MM.1S (cell line): ENCODE measurements around the gene HMX1.

ENCODE experiments used
- DNase-seq: peaks from one replicate; pipeline ENCODE4 v3.0.0-alpha.2; 2015
- H2AFZ ChIP-seq: fragments of 300-600 bp; sonication (generic); 2 replicates; pipeline ENCODE4 v1.6.0; 2016; ENCODE audit warnings: antibody characterized with exemption, low read length
- H3F3A ChIP-seq: fragments of 300-600 bp; sonication (generic); 2 replicates; pipeline ENCODE4 v1.6.1; 2016; ENCODE audit warnings: mild to moderate bottlenecking, antibody characterized with exemption, low read length, moderate library complexity, mixed read lengths; ENCODE audit not compliant: insufficient read depth
- H3K27ac ChIP-seq: fragments of 300-600 bp; sonication (generic); 2 replicates; pipeline ENCODE4 v1.5.1; 2016; ENCODE audit warnings: mild to moderate bottlenecking, low read length
- H3K27me3 ChIP-seq: fragments of 300-600 bp; sonication (generic); replicated peaks from 2 replicates; pipeline ENCODE4 v1.6.0; 2016; ENCODE audit warnings: low read length; ENCODE audit not compliant: insufficient read depth
- H3K36me3 ChIP-seq: fragments of 300-600 bp; sonication (generic); replicated peaks from 2 replicates; pipeline ENCODE4 v1.6.1; 2016; ENCODE audit warnings: mild to moderate bottlenecking, low read length, mixed read lengths; ENCODE audit not compliant: insufficient read depth
- H3K4me1 ChIP-seq: fragments of 300-600 bp; sonication (generic); 2 replicates; pipeline ENCODE4 v1.6.1; 2016; ENCODE audit warnings: low read length, mixed read lengths
- H3K4me2 ChIP-seq: fragments of 300-600 bp; sonication (generic); 2 replicates; pipeline ENCODE4 v1.6.0; 2016; ENCODE audit warnings: low read depth, low read length
- H3K4me3 ChIP-seq: fragments of 300-600 bp; sonication (generic); 2 replicates; pipeline ENCODE4 v1.5.1; 2016; ENCODE audit warnings: low read length, mixed read lengths
- H3K79me2 ChIP-seq: fragments of 300-600 bp; sonication (generic); 2 replicates; pipeline ENCODE4 v1.6.1; 2016; ENCODE audit warnings: mixed run types, low read length, mixed read lengths
- H3K9ac ChIP-seq: fragments of 300-600 bp; sonication (generic); 2 replicates; pipeline ENCODE4 v1.6.1; 2016; ENCODE audit warnings: low read length, mixed read lengths
- H3K9me2 ChIP-seq: fragments of 300-600 bp; sonication (generic); replicated peaks from 2 replicates; pipeline ENCODE4 v1.6.1; 2016; ENCODE audit warnings: mild to moderate bottlenecking, low read length, mixed read lengths; ENCODE audit not compliant: insufficient read depth
- H3K9me3 ChIP-seq: fragments of 300-600 bp; sonication (generic); replicated peaks from 2 replicates; pipeline ENCODE4 v1.6.1; 2016; ENCODE audit warnings: mild to moderate bottlenecking, low read length, mixed read lengths; ENCODE audit not compliant: insufficient read depth
- H4K20me1 ChIP-seq: fragments of 300-600 bp; sonication (generic); 2 replicates; pipeline ENCODE4 v1.6.1; 2016; ENCODE audit warnings: mild to moderate bottlenecking, low read length, moderate library complexity, mixed read lengths; ENCODE audit not compliant: insufficient read depth
- EZH2 ChIP-seq: fragments of 300-600 bp; sonication (generic); optimal IDR thresholded peaks from 2 replicates; pipeline ENCODE3; 2017; ENCODE audit warnings: low read depth, mild to moderate bottlenecking, antibody characterized with exemption, low read length, mixed read lengths
- EZH2phosphoT487 ChIP-seq: fragments of 300-600 bp; sonication (generic); IDR thresholded peaks from 2 replicates; pipeline ENCODE4 v1.6.1; 2018; ENCODE audit warnings: antibody characterized with exemption, low read length
- TF ChIP-seq, protein P1 (sequence below): fragments of 300-600 bp; sonication (generic); IDR thresholded peaks from 2 replicates; pipeline ENCODE4 v1.5.1; 2016; ENCODE audit warnings: antibody characterized with exemption, low read length, mixed read lengths

The HMX1 gene

DNA sequence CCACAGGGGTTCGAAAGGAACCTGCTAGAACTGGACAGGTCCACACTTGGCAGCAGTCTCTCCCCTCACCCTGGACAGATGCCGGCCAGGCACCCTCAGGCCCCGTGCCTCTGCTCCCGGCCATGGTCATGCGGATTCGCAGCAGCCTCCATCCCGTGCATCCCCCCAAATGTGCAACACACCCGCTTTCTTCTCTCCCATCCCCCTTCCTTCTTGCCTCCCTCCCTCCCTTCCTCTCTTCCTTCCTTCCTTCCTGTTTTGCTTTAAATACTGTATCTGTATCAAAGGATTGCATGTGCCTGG, 35.0 kb upstream of the HMX1 start:
- Histone ChIP-seq H4K20me1 (no peaks in the 10 kb centered on the region), H3K4me1 (0 out of 2 replicates have a peak, but pooled peaks cover 7% of the 10 kb centered on the region), H3K9ac (no peak overlapping the region), H3F3A (no peaks in the 10 kb centered on the region), H3K4me2 (no peak overlapping the region), H3K79me2 (no peaks in the 10 kb centered on the region), H3K9me3 (no peaks in the 10 kb centered on the region; the same call in 1 of the 2 replicates), H3K27ac (no peak overlapping the region), H2AFZ (no peak overlapping the region), H3K27me3 (peaks cover 96% of the 10 kb centered on the region), H3K4me3 (no peak overlapping the region), H3K9me2 (no peaks in the 10 kb centered on the region), H3K36me3 (no peaks in the 10 kb centered on the region)
- DNase-seq, result no peak
- no peak; the same call in 1 of the 2 replicates for TF ChIP-seq EZH2phosphoT487
- TF ChIP-seq EZH2, result no peak
- TF ChIP-seq, protein P1, sequence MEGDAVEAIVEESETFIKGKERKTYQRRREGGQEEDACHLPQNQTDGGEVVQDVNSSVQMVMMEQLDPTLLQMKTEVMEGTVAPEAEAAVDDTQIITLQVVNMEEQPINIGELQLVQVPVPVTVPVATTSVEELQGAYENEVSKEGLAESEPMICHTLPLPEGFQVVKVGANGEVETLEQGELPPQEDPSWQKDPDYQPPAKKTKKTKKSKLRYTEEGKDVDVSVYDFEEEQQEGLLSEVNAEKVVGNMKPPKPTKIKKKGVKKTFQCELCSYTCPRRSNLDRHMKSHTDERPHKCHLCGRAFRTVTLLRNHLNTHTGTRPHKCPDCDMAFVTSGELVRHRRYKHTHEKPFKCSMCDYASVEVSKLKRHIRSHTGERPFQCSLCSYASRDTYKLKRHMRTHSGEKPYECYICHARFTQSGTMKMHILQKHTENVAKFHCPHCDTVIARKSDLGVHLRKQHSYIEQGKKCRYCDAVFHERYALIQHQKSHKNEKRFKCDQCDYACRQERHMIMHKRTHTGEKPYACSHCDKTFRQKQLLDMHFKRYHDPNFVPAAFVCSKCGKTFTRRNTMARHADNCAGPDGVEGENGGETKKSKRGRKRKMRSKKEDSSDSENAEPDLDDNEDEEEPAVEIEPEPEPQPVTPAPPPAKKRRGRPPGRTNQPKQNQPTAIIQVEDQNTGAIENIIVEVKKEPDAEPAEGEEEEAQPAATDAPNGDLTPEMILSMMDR, result no peak

DNA sequence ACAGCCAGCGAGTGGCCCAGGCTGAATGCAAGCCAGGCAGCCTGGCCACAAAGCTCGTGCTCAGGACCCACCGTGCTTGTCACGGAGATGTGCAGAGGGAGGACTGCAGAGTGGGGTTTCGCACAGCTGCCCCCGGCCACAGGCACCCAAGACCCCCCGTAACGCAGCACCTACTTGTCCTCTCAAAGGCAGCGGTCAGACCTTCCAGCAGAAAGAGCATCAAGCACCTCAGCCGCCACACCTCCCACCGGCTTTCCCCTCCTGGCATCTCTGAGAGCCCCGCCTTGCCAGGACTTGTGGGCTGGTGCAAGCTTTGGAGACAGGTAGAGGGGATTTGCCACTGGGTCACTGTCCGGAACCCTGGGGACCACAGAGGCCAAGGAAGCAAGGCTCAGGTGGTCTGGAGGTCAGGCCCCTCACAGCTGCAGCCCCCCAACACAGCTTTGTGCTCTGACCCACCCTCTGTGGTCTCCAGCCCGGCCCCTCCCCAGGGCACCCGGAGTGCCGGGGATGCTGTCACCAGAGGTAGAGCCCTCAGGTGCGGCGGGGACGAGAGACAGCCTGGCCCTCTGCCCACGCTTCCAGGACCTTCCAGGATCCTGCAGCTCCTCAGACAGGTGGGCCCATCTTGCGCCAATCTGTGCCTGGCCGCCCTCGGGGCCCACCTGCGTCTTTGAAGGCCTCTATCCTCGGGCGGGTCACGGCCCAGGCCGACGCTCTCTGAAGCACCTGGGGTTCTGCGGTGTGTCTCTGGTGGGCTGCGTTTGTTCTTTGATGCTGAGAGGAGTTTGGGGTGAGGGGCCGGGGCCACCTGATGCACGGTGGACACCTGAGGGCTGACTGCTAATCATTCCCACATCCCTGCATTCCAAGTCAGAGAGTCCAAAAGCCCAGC, 34.4 kb upstream of the HMX1 start:
- DNase-seq, result no peak

DNA sequence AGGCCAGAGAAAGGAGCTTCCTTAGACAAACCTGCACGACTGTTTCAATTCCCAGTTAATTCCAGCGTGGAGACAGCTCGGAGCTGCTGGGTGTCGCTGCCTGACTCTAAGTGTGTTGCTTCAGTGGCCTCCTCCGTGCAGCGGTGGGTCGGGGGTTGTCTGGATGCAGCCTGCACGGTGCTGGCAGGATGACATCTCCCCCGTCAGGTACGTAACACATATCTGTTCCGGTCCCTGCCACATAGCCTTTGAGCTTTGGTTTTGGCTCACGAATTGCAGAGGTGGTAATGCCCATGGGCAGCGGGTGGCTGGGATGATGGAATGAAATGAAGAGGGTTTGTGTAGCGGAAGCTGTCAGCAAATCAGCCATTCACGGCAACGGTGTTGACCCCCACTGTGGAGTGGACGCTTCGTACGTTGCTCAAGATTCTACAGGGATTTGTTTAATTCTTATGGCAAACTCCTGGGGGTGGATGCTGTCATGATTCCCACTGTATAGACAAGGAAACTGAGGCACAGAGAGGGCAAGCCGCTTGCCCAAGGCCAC, 33.7 kb upstream of the HMX1 start:
- DNase-seq, result no peak
- Histone ChIP-seq H3K9me3 (peaks cover 4% of the 10 kb centered on the region; the same call in 1 of the 2 replicates), H3K4me2 (no peak overlapping the region), H2AFZ (no peak overlapping the region), H3F3A (no peaks in the 10 kb centered on the region), H3K4me1 (0 out of 2 replicates have a peak, but pooled peaks cover 7% of the 10 kb centered on the region), H3K4me3 (no peak overlapping the region), H3K79me2 (no peaks in the 10 kb centered on the region), H3K36me3 (no peaks in the 10 kb centered on the region), H4K20me1 (no peaks in the 10 kb centered on the region), H3K9me2 (no peaks in the 10 kb centered on the region), H3K9ac (no peak overlapping the region), H3K27me3 (peaks cover 97% of the 10 kb centered on the region), H3K27ac (no peak overlapping the region)
- TF ChIP-seq EZH2, result no peak
- TF ChIP-seq, protein P1, result no peak
- no peak for TF ChIP-seq EZH2phosphoT487

More for the DNA sequence above, 34.4 kb upstream of the HMX1 start:
- TF ChIP-seq EZH2 (no peak), EZH2phosphoT487 (no peak)
- TF ChIP-seq, protein P1, result no peak
- no peaks in the 10 kb centered on the region for H3K9me2 ChIP-seq
- no peak overlapping the region for H3K27ac ChIP-seq
- H3K9me3 ChIP-seq, result peaks cover 4% of the 10 kb centered on the region; the same call in 1 of the 2 replicates
- H3K9ac ChIP-seq, result no peak overlapping the region
- H3K4me1 ChIP-seq, result 0 out of 2 replicates have a peak, but pooled peaks cover 7% of the 10 kb centered on the region
- H3K27me3 ChIP-seq, result peaks cover 96% of the 10 kb centered on the region
- no peak overlapping the region for H3K4me2 ChIP-seq
- no peaks in the 10 kb centered on the region for H3K79me2 ChIP-seq
- H4K20me1 ChIP-seq, result no peaks in the 10 kb centered on the region
- H3K36me3 ChIP-seq, result no peaks in the 10 kb centered on the region
- no peak overlapping the region for H3K4me3 ChIP-seq
- H2AFZ ChIP-seq, result no peak overlapping the region
- H3F3A ChIP-seq, result no peaks in the 10 kb centered on the region
